Activated CD8-positive, alpha-beta T cell treated with anti-CD3 and anti-CD28 coated beads, Interleukin-2, amount 10 ng/mL, durations not matched to agents 7 days and 5 days (primary cell): ENCODE data around the gene POR. TPM values are rescaled to one million over a fixed set of nuclear protein-coding genes. Genes with fewer than 3 reads are reported as not detected.
"Not testable (repeated sequence)": the region's sequence is repeated elsewhere in the genome, so short reads cannot be mapped to it uniquely, and the experiment has no call there.

Experiments used
- ATAC-seq: fragments of 150-1000 bp; cut with Tn5 transposase; one replicate; pipeline ENCODE4 v1.10.0; 2021; ENCODE audit warnings: moderate library complexity
- CTCF ChIA-PET: fragments of 350-600 bp; sonication (Branson Sonifier 250); formaldehyde crosslinking; loops from one replicate; lab custom pipeline; 2021; ENCODE audit warnings: antibody characterized with exemption; lab: Charles Lee
- POLR2A ChIA-PET: fragments of 350-600 bp; sonication (Branson Sonifier 250); formaldehyde crosslinking; loops from one replicate; lab custom pipeline; 2021; ENCODE audit warnings: antibody characterized with exemption; lab: Charles Lee
- DNase-seq: peaks from one replicate; pipeline ENCODE4 v3.0.0-alpha.2; 2020
- H3K27ac Mint-ChIP-seq: one replicate; pipeline ENCODE4 v1.8.0; 2021; ENCODE audit warnings: mild to moderate bottlenecking, mixed read lengths
- H3K27me3 Mint-ChIP-seq: one replicate; pipeline ENCODE4 v1.8.0; 2021; ENCODE audit warnings: low read depth, mixed read lengths
- H3K36me3 Mint-ChIP-seq: one replicate; pipeline ENCODE4 v1.8.0; 2021; ENCODE audit warnings: low read depth, mixed read lengths
- H3K4me1 Mint-ChIP-seq: one replicate; pipeline ENCODE4 v1.8.0; 2021; ENCODE audit warnings: low read depth, mixed read lengths
- H3K4me3 Mint-ChIP-seq: one replicate; pipeline ENCODE4 v1.8.0; 2021; ENCODE audit warnings: mild to moderate bottlenecking, mixed read lengths
- H3K9me3 Mint-ChIP-seq: one replicate; pipeline ENCODE4 v1.8.0; 2022; ENCODE audit warnings: mixed read lengths; ENCODE audit not compliant: insufficient read depth
- total RNA-seq, 2 experiments: library from RNA; stranded (reverse); gene quantifications; one replicate each; pipeline ENCODE4 v1.2.3, GENCODE V29; 2021

Gene POR
- total RNA-seq, 2 experiments from 2014 or later: 31.8 to 32.2 TPM

DNA sequence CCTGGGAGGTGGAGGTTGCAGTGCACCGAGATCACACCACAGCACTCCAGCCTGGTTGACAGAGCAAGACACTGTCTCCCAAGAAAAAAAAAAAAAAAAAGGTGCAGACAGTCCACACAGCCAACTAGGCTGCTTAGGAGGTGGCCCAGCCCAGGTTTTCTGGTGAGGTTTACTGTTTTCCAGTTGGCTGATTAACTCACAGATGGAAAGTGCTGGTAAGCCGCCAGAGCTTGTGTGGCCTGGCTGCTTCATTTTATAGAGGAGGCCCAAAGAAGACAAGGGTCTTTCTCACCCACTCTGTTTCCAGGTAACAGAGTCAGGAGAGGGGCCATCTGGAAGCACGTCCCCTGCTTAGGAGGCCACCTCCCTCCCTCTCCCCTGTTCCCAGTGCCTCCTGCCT lies 29.9 kb upstream of the POR start:
- H3K4me3 Mint-ChIP-seq: no peak overlapping the region
- no peaks in the 10 kb centered on the region for H3K27me3 Mint-ChIP-seq
- ChIA-PET CTCF (interaction anchor here (0.7 kb wide), 1 partner anchor 489 kb away, joined by 3 read pairs; no protein-coding TSS in a partner anchor), POLR2A (interaction anchor here (0.6 kb wide), 1 partner anchor 103 kb away, joined by 3 read pairs; no protein-coding TSS in a partner anchor)
- ATAC-seq (no peak), DNase-seq (no peak)
- H3K4me1 Mint-ChIP-seq: peaks cover 9% of the 10 kb centered on the region
- H3K9me3 Mint-ChIP-seq: no peaks in the 10 kb centered on the region
- H3K36me3 Mint-ChIP-seq: peaks cover 44% of the 10 kb centered on the region
- no peak overlapping the region for H3K27ac Mint-ChIP-seq

DNA sequence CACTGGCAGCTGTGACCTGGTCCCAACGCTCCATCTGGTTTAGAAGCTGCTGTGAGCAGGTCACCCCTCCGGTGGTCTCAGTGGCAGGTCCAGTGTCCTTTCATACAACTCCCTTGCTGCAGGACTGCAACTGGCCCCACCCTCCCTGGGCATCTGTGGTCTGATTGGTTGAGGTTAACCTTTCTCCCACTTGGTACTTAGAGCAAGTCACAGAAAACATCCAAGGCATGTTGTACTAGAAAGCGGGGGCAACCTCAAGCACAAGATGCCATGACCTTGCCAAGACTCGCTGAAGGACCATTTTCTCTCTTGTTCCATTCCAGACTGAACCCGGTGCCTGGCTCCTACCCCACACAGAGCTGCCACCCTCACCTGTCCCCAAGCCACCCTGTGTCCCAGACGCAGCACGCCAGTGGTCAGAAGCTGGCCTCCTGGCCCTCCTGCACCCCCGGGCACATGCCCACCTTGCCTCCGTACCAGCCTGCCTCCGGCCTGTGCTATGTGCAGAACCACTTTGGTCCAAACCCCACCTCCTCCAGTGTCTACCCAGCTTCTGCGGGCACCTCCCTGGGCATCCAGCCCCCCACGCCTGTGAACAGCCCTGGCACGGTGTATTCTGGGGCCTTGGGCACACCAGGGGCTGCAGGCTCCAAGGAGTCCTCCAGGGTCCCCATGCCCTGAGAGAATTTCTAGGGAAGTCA lies 27.1 kb upstream of the POR start:
- peaks cover 4% of the 10 kb centered on the region for H3K4me1 Mint-ChIP-seq
- DNase-seq (no peak), ATAC-seq (no peak)
- no peaks in the 10 kb centered on the region for H3K27me3 Mint-ChIP-seq
- POLR2A ChIA-PET: no interaction called here
- no peak overlapping the region for H3K4me3 Mint-ChIP-seq
- H3K36me3 Mint-ChIP-seq: peaks cover 29% of the 10 kb centered on the region
- no peaks in the 10 kb centered on the region for H3K9me3 Mint-ChIP-seq
- CTCF ChIA-PET: no interaction called here
- no peak overlapping the region for H3K27ac Mint-ChIP-seq

- DNase-seq (no peak), ATAC-seq (no peak)
- Mint-ChIP-seq H3K27ac (no peak overlapping the region), H3K9me3 (no peaks in the 10 kb centered on the region), H3K36me3 (peaks cover 24% of the 10 kb centered on the region), H3K4me1 (peaks cover 4% of the 10 kb centered on the region), H3K27me3 (no peaks in the 10 kb centered on the region), H3K4me3 (no peak overlapping the region)
- ChIA-PET CTCF (no interaction called here), POLR2A (no interaction called here)
These were observed 26.3 kb upstream of the POR start for GRCh38 chr7:75888464-75889222.

GRCh38 chr7:75889223-75889825 lies 25.6 kb upstream of the POR start:
- Mint-ChIP-seq H3K36me3 (peaks cover 21% of the 10 kb centered on the region), H3K9me3 (no peaks in the 10 kb centered on the region), H3K4me1 (peaks cover 4% of the 10 kb centered on the region), H3K27ac (no peak overlapping the region), H3K27me3 (no peaks in the 10 kb centered on the region), H3K4me3 (no peak overlapping the region)
- ChIA-PET POLR2A (interaction anchor here (2.8 kb wide), 1 partner anchor 10 kb away, joined by 12 read pairs; the partner anchor contains the start of gene RHBDD2), CTCF (no interaction called here)
- DNase-seq (no peak), ATAC-seq (no peak)

GRCh38 chr7:75889826-75890225 lies 25.1 kb upstream of the POR start:
- DNase-seq (no peak), ATAC-seq (no peak)
- POLR2A ChIA-PET: interaction anchor here (2.8 kb wide), 1 partner anchor 10 kb away, joined by 12 read pairs; the partner anchor contains the start of gene RHBDD2
- H3K27me3 Mint-ChIP-seq: no peaks in the 10 kb centered on the region
- H3K4me3 Mint-ChIP-seq: no peak overlapping the region
- CTCF ChIA-PET: no interaction called here
- no peaks in the 10 kb centered on the region for H3K9me3 Mint-ChIP-seq
- no peak overlapping the region for H3K27ac Mint-ChIP-seq
- peaks cover 4% of the 10 kb centered on the region for H3K4me1 Mint-ChIP-seq
- peaks cover 18% of the 10 kb centered on the region for H3K36me3 Mint-ChIP-seq

- H3K27ac Mint-ChIP-seq, H3K9me3 Mint-ChIP-seq, H3K4me3 Mint-ChIP-seq, ATAC-seq, H3K27me3 Mint-ChIP-seq, H3K4me1 Mint-ChIP-seq, DNase-seq: not testable (repeated sequence)
- CTCF ChIA-PET: interaction anchor here (0.9 kb wide), 1 partner anchor 129 kb away, joined by 3 read pairs; no protein-coding TSS in a partner anchor
- POLR2A ChIA-PET: interaction anchor here (2.8 kb wide), 1 partner anchor 12 kb away, joined by 12 read pairs; the partner anchor contains the start of gene RHBDD2
- H3K36me3 Mint-ChIP-seq: peaks cover 13% of the 10 kb centered on the region
These were observed 23.7 kb upstream of the POR start for GRCh38 chr7:75891237-75891636.

DNA sequence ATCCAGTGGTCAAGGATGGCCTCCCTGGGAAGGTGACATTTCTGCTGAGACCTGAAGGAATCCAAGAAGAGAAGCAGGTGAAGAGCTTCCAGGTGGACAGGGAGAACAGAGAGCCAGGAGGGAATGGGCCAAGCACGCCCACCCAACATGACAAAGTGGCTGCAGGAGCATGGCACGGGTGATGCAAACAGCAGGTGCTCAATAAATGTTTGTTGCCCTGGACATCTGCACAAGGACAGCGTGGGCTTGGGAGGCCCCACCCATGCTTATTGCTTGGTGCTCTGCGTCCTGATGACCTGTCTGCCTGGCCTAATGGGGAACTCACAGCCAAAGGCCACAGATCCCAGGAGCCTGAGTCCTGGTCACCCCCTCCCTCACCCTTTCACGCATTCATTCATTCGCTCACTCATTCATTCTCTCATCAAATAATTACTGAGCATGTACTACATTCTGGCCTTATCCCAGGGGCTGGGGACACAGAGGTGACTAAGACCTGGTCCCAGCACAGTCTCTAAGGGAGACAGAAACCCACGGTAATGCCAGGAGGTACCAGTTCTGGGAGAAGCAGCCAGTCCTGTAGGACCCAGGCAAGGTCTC lies 23.0 kb upstream of the POR start:
- CTCF ChIA-PET: no interaction called here
- ATAC-seq (no peak), DNase-seq (no peak)
- H3K27ac Mint-ChIP-seq: no peak overlapping the region
- no peaks in the 10 kb centered on the region for H3K9me3 Mint-ChIP-seq
- no peak overlapping the region for H3K4me3 Mint-ChIP-seq
- POLR2A ChIA-PET: interaction anchor here (2.8 kb wide), 1 partner anchor 12 kb away, joined by 12 read pairs; the partner anchor contains the start of gene RHBDD2
- H3K36me3 Mint-ChIP-seq: peaks cover 12% of the 10 kb centered on the region
- peaks cover 4% of the 10 kb centered on the region for H3K4me1 Mint-ChIP-seq
- H3K27me3 Mint-ChIP-seq: no peaks in the 10 kb centered on the region

DNA sequence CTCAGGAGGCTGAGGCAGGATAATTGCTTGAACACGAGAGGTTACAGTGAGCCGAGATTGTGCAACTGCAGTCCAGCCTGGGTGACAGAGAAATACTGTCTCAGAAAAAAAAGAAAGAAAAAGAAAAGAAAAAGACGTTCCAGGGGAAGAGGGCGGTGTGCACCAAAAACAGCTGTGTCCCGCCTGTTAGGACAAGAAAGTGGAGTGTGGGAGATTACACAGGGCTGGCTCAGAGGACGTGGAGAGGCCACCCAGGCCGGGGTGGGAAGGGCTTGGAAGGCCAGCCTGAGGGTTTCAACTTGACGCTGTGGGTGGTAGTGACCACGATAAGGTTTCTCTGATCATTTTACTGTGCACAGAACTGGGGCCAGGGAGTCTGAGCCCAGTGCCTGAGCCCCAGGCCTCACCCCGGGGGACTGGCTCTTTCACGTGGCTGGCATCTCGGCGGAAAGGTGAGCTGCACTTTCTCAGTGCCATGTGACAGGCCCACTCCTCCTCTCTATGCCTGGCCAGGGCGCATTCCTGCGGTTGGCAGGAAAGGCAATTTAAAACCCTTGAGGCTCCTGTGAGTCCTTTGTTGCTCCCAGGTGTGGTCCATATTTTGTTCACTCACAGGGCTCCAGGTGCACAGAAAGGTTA lies 22.2 kb upstream of the POR start:
- Mint-ChIP-seq H3K9me3 (no peaks in the 10 kb centered on the region), H3K4me3 (no peak overlapping the region), H3K27ac (no peak overlapping the region), H3K36me3 (peaks cover 10% of the 10 kb centered on the region), H3K4me1 (peaks cover 4% of the 10 kb centered on the region), H3K27me3 (no peaks in the 10 kb centered on the region)
- ATAC-seq: no peak
- ChIA-PET CTCF (no interaction called here), POLR2A (no interaction called here)
- DNase-seq: no peak

DNA sequence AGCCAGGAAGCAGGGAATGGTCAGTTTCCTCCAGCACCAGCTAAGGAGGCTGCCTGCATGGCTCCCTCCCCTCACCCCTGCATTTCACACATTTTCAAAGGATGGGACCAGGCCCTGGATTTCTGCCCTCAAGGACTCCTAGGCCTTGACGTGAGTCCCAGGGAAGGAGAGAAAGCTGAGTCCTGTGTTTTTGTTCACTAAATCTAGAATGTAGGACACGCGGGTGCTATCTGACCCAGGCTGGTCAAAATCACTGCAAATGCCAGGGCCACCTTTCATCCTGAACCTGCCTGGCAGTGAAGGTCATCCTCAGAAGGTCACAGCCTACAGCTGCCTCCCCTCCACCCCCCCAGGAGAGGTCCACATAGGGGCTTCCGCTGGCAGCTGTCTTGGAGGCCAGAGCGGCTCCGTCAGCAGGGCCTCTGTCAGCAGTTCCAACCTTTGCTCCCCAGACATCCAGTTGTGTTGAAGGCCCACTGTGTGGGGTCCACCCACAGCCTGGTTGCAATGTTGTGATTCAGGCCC lies 18.1 kb upstream of the POR start:
- no peak overlapping the region for H3K4me3 Mint-ChIP-seq
- CTCF ChIA-PET: no interaction called here
- POLR2A ChIA-PET: no interaction called here
- H3K27me3 Mint-ChIP-seq: no peaks in the 10 kb centered on the region
- H3K27ac Mint-ChIP-seq: no peak overlapping the region
- H3K36me3 Mint-ChIP-seq: no peaks in the 10 kb centered on the region
- H3K4me1 Mint-ChIP-seq: no peaks in the 10 kb centered on the region
- H3K9me3 Mint-ChIP-seq: no peaks in the 10 kb centered on the region
- ATAC-seq (no peak), DNase-seq (no peak)

DNA sequence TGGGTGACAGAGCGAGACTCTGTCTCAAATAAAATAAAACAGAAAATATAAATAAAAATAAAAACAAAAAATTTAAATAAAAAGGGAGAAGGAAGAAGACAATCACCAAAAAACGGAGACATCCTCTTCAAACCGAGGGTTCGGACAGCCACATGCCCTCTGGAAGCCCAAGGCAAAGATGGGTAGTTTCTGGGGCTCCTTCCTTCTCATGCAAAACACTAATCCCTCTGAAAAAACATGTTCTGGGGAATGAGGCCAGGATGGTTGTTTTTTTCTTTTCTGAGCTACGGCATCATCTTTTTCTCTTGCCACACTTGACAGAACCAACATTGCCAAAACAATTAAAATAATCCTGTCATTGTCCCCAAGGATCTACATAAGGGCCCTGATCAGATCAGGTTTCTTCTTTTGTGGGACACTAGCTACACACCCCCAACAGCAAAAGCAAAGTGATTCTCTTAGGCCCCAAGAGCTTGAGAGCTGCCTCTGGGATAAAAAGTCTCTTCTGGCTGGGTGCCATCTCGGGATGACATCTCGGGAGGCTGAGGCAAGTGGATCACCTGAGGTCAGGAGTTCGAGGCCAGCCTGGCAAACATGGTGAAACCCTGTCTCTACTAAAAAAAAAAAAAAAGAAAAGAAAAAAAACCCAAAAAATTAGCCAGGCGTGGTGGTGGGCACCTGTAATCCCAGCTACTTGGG lies 14.2 kb upstream of the POR start:
- Mint-ChIP-seq H3K27me3 (no peaks in the 10 kb centered on the region), H3K9me3 (no peaks in the 10 kb centered on the region), H3K36me3 (no peaks in the 10 kb centered on the region), H3K4me1 (peaks cover under 1% of the 10 kb centered on the region), H3K4me3 (no peak overlapping the region), H3K27ac (no peak overlapping the region)
- DNase-seq (no peak), ATAC-seq (no peak)
- POLR2A ChIA-PET: no interaction called here
- CTCF ChIA-PET: no interaction called here
